Measurements from ENCODE around the gene MLH3.
"Not testable (repeated sequence)": the region's sequence is repeated elsewhere in the genome, so short reads cannot be mapped to it uniquely, and the experiment has no call there.

The MLH3 gene

DNA sequence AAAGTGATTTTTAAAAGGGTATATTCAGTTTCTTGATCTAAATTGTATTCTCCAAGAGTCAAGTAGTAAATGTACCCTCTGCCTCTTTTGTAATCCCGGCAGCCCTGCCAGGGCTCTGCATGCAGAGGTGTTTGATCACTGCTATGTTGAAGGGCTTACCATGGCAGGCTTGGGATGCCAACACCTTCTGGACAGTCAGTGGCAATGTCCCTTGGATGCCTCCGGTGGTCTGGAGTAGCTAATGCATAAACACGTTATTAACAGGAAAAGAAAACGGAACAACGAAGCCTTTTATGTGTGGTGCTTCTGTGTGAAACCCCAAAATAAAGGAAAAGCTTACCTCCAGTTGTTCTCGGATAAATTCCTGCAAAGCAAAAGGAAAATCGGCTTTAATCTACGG, 28.6 kb downstream of the MLH3 start:
- DNase-seq: no peak

DNA sequence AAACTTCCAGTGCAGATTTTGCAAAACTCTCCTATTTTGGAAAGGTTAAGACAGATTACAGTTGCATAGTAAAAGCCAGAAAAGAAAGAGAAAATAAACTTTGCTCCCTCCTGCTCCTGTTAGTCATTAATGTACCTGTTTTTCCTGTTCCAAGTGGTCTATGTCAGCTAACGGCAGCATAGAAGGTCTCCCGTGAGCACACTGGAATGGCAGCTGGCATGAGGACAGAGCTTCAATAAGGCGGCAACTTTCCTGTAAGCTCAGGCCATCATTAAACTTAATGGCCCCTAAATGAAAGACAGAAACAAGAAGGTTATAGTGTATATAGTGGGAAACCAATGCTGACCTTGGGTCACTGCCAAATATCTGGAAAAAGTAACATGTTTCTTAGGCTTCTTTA, 32.6 kb downstream of the MLH3 start:
- no peak for DNase-seq

GRCh38 chr14:75016815-75017214, 34.5 kb downstream of the MLH3 start:
- DNase-seq: no peak

- DNase-seq: no peak
These were observed 35.8 kb downstream of the MLH3 start for GRCh38 chr14:75015496-75015895.

GRCh38 chr14:75013290-75013689, 38.0 kb downstream of the MLH3 start:
- DNase-seq: no peak

DNA sequence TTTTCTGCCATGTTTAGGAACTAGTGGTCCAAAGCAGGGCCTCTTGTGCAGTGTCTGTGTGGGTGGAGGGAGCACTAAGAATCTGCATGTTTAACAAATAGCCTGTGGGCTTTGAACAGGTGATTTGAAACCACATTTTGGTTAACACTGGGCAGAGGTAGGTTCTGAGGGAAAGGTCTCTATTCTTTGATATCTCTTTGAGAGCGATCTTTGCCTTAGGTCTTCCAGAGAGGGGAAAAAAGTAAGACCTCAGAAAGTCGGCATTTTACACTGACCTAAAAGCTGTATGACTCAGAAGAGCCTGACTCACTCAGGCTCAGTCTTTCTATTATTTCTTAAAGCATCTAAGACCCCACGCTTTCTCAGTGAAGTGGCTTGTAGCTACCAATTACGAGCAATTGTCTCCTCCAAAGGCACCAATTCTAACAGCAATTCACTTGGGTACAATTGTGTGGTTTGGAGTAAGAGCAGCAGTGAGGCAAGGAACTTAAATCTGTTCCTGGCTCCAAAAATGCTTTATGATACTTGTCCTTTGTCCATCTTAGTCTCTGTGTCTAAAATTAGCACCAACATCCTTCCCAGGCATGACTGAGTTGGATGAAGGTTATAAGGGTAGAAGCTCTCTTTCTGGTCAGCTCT, 39.8 kb downstream of the MLH3 start:
- DNase-seq: no peak

DNA sequence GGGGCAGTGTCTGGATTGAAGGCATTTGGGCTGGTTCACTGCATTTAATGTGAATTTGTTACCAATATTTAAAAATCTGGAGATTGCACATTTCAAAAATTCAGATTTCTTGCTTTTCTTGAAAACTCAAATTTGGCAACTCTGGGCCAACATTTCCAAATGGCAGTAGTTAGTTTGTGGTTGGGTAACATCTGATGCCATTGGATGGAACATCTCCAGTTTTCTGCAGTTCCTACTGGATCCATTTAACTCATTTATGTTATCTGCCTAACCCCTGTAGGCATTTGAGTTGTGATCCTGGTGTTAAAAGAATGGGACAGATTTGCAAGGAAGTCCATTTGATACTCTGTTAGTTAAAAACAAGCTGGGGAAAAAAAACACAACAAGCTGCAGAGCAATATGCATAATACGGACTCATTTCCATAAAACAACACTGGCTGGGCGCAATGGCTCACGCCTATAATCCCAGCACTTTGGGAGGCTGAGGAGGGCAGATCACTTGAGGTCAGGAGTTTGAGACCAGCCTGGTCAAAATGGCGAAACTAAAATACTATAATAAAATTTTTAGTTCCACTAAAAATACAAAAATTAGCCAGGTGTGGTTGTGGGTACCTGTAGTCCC, 40.7 kb downstream of the MLH3 start:
- no peak for DNase-seq

DNA sequence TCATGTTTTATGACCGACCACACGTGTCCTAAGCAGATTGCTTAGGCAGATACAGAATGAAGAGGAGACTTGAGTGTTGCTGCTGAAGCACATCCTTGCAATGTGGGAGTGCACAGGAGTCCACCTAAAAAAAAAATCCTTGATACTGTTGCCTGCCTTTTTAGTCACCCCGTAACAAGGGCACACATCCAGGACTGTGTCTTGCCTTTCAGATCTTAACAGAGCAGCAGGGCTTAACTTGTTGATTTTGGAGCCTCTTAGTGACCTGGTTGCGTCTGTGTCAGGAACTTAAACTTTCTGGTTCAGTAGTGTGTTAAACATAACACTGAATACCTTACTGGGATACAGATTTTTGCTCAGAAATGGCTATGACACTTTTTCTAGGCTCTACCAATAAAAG, 42.1 kb downstream of the MLH3 start:
- DNase-seq: no peak

- no peak for DNase-seq
These were observed 45.9 kb downstream of the MLH3 start for GRCh38 chr14:75005357-75005756.

DNA sequence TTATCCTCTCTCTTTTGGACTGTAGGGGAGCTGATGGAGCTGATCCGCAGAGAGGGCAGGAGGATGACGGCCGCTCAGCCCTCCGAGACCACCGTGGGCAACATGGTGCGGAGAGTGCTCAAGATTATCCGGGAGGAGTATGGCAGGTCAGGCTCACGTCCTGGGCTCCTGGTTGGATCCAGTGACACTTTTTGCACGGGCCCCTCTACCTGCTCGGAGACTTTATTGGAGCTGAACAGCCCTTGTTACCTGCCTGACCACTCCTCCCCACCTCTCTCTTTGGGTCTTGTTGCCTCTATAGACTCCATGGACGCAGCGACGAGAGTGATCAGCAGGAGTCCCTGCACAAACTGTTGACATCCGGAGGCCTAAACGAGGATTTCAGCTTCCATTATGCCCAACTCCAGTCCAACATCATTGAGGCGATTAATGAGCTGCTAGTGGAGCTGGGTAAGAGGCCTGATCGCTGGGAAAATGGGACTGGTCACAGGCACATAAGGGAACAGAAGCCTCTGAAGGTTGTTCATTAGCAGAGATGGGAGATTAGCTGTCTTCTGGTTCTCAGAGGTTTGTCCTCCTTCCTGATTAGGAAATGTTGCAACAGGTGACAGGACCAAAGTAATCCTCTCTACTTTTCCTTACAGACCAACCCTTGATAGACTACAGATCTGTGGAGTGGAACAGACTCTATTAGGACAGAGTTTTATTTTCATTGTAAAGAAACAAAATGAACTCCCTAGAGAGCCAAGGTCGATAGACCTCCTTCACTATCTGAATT, 47.8 kb downstream of the MLH3 start:
- no peak for DNase-seq

DNA sequence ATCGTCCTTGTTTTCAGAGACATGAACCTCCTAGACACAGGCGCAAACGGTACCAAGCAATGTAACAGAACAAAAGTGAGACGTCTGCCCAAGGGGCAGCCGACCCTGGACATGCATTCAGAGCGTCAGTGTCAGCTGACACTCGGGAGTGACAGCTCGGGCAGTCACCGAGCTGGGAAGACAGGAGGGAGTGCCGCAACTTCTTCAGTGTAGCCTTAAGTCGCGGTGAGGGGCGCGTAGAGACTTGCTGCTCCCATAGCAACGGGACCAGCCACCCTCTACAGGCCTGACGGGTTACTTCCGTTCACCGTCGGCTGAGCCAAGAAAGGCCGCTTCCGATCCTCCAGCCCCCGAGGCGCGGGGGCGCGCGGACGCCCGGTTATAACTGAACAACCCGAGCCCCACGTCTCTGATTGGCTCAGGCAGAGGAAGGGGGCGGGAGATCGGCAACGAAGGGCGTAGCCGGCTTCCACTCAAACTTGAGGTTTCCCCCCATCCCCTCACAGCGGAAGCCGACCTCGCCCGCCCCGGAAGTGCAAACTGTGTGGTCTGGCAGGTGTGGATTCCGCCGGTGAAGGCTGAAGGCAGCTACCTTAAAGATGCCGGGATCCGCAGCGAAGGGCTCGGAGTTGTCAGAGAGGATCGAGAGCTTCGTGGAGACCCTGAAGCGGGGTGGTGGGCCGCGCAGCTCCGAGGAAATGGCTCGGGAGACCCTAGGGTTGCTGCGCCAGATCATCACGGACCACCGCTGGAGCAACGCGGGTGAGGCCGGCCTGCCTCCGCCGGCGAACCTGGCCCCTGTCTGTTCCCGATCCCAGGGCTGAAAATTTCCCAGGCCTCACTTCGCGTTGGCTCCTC, 48.6 kb downstream of the MLH3 start, which contains the start of gene EIF2B2:
EIF2B2 (plus strand) TSS at position 530 of the 858 bp plus-strand sequence; CDS start at position 600, 70 bp downstream.
- peak; percentile 97 for DNase-seq

GRCh38 chr14:75001899-75002298, 49.4 kb downstream of the MLH3 start:
- no peak for DNase-seq

DNA sequence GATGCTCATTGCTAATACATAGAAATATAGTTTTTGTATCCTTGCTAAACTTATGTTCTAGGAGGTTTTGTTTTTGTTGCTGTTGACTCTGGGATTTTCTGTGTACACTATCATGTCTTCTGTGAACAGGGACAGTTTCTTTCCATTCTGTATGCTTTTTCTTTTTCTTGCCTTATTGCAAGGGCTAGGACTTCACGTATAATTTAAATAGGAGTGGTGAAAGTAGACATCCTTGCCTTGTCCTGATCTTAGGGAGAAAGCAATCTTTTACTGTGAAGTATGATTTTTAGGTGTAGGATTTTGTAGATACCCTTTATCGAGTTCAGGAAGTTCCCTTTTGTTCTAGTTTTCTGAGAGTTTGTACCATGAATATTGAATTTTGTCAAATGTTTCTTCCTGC, 50.0 kb downstream of the MLH3 start:
- DNase-seq: no peak

DNA sequence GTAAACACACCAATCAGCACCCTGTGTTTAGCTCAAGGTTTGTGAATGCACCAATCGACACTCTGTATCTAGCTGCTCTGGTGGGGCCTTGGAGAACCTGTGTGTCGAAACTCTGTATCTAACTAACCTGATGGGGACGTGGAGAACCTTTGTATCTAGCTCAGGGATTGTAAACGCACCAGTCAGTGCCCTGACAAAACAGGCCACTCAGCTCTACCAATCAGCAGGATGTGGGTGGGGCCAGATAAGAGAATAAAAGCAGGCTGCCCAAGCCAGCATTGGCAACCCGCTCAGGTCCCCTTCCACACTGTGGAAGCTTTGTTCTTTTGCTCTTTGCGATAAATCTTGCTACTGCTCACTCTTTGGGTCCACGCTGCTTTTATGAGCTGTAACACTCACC, 55.5 kb downstream of the MLH3 start:
- DNase-seq: not testable (repeated sequence)

DNA sequence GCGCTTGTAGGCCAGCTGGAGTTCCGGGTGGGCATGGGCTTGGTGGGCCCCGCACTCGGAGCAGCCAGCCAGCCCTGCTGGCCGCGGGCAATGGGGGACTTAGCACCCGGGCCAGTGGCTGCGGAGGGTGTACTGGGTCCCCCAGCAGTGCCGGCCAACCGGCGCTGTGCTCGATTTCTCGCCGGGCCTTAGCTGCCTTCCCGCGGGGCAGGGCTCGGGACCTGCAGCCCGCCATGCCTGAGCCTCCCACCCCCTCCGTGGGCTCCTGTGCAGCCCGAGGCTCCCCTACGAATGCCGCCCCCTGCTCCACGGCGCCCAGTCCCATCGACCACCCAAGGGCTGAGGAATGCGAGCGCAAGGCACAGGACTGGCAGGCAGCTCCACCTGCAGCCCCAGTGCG, 57.1 kb downstream of the MLH3 start:
- not testable (repeated sequence) for DNase-seq

DNA sequence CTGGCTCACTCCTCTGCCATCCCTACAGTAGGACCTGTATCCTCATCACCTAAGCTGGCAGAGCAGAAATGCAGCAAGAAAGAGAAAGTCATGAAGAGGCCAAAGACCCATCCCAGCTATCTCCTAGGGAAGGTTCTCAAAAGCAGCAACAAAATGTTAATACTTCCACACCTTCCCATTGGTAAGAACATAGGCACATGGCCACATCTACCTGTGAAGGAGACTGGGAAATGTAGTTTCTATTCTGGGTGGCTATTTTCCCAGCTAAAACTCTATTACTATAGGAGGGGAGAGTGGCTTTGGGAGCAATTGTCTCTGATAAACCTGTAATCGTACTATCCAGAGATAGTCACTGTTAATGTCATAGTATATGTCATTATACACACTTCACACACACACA, 62.3 kb downstream of the MLH3 start:
- DNase-seq: no peak

- no peak for DNase-seq
These were observed 63.1 kb downstream of the MLH3 start for GRCh38 chr14:74988131-74988530.

- no peak for DNase-seq
These were observed 65.5 kb downstream of the MLH3 start for GRCh38 chr14:74985806-74986205.

DNA sequence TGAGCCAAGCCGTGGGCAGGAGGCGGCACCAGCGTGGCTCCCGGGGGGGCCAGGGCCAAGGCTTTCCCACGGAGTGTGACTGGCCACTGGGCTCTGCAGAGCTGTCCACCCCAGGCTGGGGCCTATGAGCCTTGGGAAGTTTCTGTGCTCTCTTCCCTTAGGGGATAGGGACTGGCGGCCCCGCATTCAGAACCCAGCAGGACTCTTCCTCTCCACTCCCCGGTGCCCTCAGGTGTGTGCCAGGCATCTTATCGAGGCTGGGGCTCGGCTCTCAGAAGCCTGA, 66.3 kb downstream of the MLH3 start:
- DNase-seq: no peak

- no peak for DNase-seq
These were observed 66.8 kb downstream of the MLH3 start for GRCh38 chr14:74984236-74985027.

DNA sequence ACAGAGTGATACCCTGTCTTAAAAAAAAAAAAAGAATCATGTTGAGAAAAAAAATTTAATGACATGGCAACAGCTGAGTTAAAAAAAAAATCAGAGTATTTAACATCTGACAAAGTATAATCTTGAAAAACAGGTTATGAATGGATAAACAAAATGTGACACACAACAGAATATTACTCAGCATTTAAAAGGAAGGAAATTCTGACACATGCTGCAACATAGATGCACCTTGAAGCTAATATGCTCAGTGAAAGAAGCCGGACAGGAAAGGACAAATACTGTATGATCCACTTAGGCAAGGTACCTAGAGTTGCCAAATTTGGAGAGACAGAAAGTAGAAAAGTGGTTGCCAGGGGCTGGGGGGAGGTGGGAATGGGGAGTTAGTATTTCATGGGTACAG, 67.9 kb downstream of the MLH3 start:
- no peak for DNase-seq

GRCh38 chr14:74982661-74983060, 68.6 kb downstream of the MLH3 start:
- no peak for DNase-seq

GRCh38 chr14:74981833-74982232, 69.4 kb downstream of the MLH3 start:
- DNase-seq: no peak
